HG02852 (cell line): Measurements from ENCODE around the gene KCNT1.

Source experiments
- ATAC-seq: cut with Tn5 transposase; IDR thresholded peaks from one replicate; pipeline ENCODE4 v1.9.1; 2021; ENCODE audit warnings: mild to moderate bottlenecking, moderate library complexity; ENCODE audit not compliant: unreplicated experiment

KCNT1 gene

GRCh38 chr9:135794057-135794335, 92.0 kb downstream of the KCNT1 start:
- no peak for ATAC-seq

- ATAC-seq: no peak
These were observed 92.4 kb downstream of the KCNT1 start for GRCh38 chr9:135794361-135794885.

- no peak for ATAC-seq
These were observed 93.4 kb downstream of the KCNT1 start for GRCh38 chr9:135795391-135795790.

DNA sequence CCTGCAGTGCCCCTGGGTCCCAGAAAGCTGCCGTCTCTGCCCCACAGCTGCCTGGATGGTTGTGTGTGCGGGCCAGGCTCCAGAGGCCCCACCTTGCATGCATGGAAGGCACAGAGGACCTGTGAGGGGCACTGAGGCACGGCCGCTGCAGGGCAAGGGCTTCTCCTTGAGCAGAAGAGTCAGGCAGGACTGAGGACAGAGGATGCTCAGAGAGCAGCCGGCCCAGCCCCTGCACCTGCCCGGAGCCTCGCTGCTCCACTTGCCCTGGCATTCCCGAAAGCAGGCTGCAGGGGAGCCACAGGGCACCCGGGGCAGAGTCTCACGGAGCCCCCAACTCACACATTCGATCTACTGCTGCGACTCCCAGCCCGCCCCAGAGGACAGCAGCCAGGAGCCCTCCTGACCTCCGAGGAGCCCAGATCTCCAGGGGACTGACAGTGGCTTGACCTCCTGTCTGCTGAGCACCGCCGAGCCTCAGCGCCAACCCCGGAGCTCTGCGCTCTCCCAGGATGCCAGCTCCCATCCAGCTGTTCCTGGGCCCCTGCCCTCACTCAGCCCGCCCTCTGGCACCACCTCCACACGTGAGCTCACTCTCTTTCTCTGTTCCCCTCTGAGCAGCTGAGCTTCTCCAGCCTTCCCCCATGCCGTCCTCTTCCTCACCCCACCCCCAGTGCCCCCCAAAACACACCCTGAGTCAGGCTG, 95.0 kb downstream of the KCNT1 start:
- ATAC-seq: no peak

- ATAC-seq: no peak
These were observed 95.7 kb downstream of the KCNT1 start for GRCh38 chr9:135797507-135798262.

GRCh38 chr9:135798263-135798585, 96.2 kb downstream of the KCNT1 start:
- no peak for ATAC-seq

- no peak for ATAC-seq
These were observed 97.3 kb downstream of the KCNT1 start for GRCh38 chr9:135799261-135799660.

DNA sequence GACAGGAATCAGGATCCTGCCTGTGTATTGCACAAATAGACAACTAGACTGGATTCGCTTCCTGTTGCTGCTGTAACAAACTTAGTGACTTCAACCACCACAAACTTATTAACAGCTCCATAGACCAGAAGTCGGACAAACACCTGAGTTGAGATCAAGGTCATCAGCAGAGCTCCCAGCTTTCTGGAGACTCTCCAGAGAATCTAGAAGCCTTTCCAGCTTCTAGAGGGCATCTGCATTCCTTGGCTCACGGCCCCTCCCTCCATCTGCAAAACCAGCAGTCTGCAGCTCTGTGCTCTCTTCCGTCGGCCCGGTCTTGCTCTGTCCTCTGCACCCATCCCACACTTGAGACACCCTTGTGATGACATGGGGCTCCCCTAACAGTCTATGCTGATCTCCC, 99.1 kb downstream of the KCNT1 start:
- no peak for ATAC-seq

GRCh38 chr9:135802876-135803419, 101.0 kb downstream of the KCNT1 start:
- ATAC-seq: no peak

DNA sequence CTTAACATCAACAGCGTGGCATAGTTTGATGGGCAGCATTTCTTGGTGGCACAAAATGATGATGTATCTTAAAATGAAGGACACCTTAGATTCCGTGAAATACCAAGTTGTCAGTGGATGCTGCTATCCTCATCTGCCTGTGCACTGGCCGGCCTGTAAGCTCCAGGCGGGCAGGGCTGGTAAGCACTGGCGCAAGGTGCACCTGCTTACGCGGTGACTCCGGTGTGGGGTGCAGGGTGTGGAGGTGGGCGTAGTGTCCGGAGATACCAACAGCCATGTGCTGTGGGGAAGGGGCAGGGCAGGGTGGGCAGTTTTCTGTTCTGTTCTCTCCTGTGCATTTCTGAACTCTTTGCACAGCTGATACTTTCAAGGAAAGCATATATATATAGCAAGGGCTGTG, 101.5 kb downstream of the KCNT1 start:
- ATAC-seq: no peak

DNA sequence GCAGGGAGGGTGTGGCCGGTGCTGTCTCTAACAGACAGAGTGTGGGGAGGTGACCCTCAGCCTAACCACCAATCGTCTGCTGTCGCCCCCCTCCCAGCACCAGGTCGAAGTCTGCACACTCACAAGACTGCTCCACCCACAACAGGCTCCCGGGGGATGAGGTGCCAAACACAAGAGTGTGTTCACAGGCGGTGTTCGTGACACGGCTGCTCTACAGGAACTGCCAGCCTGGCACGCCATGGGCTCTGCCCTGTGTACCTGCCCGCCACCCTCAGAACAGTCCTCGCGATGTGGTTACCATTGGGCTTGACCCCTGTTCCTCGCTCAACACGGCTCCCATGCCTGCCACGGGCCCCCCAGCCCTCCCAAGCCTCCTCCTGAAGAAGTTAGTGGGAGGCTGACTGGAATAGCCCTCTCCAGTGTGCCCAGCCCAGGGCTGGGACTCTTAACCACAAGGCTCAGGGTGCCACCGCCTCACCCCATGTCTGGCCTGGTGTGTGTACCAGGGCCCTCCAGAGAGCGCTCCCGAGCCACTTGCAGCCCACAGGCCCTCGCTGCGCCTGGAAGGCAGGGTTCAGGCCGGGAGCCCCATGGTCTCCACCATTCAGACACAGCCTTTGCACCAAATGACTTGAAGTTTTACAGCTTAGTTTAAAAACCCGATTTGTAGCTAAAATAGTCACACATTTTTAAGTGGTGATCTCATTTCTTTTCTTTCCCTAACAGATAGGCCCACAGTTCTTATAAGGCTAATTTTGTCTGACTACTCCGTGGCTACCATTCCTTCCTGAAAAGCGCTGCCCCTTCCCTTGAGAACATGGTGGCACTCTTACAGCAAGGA, 102.8 kb downstream of the KCNT1 start:
- no peak for ATAC-seq

GRCh38 chr9:135805422-135806022, 103.5 kb downstream of the KCNT1 start:
- no peak for ATAC-seq

DNA sequence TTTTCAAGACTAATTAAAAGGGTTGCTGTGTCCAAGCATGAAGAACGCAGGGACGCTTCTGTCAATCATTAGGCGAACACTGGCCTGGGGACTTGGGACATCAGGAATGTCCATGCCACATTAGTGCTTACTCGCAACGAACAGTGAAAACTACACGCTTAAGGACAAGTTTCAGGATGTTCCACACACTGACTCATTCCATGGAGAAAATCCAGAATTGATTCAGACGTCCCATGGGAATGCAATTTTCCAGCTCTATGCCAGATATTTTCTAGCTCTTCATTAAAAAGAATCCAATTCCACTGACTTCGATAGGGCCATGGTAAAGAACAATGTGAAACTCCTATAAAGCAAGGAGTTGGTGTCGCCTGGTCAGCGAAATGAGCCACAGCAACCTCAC, 107.2 kb downstream of the KCNT1 start:
- no peak for ATAC-seq

- no peak for ATAC-seq
These were observed 109.0 kb downstream of the KCNT1 start for GRCh38 chr9:135810806-135811575.

DNA sequence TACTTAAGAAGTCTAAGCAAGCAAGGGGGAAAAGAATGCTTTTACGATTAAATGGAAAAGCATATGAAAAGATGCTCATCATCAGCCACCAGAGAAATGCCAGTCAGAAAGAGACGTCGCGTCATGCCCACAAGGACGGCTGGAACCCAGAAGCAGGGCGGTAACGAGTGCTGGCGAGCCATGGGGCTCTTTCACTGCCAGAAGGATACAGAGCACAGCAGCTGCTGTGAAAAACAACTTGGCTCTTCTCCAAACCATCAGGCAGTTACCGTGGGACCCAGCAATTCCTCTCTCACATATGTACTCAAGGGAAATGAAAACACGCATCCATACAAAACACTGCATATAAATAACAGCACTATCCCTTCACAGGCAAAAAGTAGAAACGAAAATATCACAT, 109.8 kb downstream of the KCNT1 start:
- no peak for ATAC-seq

- no peak for ATAC-seq
These were observed 111.0 kb downstream of the KCNT1 start for GRCh38 chr9:135812961-135813360.

DNA sequence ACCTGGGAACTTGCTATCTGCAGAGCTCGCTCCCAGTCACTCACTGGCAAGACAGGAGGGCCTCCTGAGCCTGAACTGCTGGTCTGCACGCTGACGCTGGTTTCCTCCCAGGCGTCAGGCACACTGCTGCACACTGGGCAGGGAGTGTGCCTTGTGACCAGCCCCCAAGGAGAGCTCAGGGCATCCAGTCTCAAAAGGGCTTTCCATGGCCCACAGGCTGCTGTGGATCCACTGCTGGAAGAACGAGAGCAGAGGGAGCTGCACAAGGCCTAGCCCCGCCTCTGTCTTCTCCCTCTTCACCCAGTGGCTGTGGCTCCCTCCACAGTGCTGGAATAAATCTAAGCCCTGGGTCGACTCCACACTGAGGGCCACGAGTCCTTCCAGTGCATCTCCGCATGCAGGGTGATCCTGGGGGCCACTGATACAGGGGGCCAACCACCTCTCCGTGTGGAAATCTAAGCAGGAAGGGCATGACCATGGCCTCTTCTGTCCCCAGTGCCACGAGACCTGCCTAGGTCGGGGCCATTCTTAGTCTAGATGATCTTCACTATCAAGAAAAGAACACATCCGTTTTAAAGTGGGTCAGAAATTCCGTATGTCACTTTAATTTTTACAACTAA, 111.8 kb downstream of the KCNT1 start:
- ATAC-seq: no peak

GRCh38 chr9:135814421-135815095, 112.6 kb downstream of the KCNT1 start:
- ATAC-seq: no peak

GRCh38 chr9:135815413-135815812, 113.4 kb downstream of the KCNT1 start:
- no peak for ATAC-seq
